Measurements from ENCODE around the gene PGBD5. TPM values are rescaled to one million over a fixed set of nuclear protein-coding genes. Genes with fewer than 3 reads are reported as not detected.
A peak's percentile ranks its signal among the peaks of the same experiment; 100 is the strongest.

PGBD5 gene
- total and polyA plus RNA-seq, 2 of the 13 experiments (the other 11 are each of a cell fraction or from before 2014, with no cell fraction given), result 0.04 to 0.13 TPM

DNA sequence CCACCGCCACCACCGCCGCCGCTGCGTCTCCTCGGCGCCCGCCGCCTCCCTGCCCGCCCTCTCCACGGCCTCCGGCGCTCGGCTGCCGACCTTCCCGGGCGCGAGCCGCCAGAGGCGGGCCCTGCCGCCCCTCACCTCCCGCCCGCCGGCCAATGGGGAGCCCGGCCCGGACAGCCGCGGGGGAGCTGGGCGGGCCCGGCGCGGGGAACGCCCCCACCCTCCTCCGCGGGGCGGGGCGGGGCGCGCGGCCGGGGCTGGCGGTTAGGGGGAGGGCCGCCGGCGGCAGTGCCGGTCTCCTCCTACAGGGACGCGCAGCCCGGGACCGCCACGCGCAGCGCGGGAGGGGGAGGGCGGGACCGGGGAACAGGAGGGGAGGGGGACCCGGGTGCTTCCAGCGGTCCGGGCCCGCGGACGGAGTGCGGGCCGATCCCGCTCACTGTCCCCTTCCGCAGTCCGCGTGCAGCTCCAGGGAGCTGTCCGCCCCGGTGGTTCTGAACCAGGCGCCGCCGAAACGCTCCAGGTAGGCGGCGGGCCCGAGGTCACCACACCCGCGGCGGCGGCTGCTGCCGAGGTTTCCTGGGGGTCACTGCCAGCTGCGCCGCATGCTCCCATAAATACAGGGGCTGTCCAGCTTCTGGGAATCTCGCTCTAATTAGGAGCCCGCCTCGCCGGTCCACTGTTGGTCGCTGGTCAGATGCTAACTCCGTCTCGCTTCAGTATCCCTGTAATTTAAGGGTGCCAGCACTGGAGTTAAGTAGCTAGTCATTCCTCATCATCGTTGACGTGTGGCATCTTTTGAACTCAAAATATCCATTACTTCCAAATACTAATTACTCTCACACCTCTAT lies at the start of gene PGBD5 (continued):
- TF ChIP-seq, protein P1, sequence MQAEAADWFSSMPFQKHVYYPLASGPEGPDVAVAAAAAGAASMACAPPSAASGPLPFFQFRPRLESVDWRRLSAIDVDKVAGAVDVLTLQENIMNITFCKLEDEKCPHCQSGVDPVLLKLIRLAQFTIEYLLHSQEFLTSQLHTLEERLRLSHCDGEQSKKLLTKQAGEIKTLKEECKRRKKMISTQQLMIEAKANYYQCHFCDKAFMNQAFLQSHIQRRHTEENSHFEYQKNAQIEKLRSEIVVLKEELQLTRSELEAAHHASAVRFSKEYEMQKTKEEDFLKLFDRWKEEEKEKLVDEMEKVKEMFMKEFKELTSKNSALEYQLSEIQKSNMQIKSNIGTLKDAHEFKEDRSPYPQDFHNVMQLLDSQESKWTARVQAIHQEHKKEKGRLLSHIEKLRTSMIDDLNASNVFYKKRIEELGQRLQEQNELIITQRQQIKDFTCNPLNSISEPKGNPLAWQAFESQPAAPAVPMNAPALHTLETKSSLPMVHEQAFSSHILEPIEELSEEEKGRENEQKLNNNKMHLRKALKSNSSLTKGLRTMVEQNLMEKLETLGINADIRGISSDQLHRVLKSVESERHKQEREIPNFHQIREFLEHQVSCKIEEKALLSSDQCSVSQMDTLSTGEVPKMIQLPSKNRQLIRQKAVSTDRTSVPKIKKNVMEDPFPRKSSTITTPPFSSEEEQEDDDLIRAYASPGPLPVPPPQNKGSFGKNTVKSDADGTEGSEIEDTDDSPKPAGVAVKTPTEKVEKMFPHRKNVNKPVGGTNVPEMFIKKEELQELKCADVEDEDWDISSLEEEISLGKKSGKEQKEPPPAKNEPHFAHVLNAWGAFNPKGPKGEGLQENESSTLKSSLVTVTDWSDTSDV (CRISPR knock-in tag; IDR thresholded peaks at IDR 0.05), result peak; percentile 71; the same call in 1 of the 2 replicates
- TF ChIP-seq ZNF430 (CRISPR knock-in tag; IDR thresholded peaks at IDR 0.05) (peak; percentile 89; the same call in 1 of the 2 replicates), STAG1 (CRISPR knock-in tag; IDR thresholded peaks at IDR 0.05) (0 out of 2 replicates have a peak, but pooled peaks have one; percentile 17), ZNF263 (CRISPR knock-in tag; IDR thresholded peaks at IDR 0.05) (peak; percentile 80), AKAP8 (CRISPR knock-in tag; IDR thresholded peaks at IDR 0.05) (no peak), JDP2 (CRISPR knock-in tag; IDR thresholded peaks at IDR 0.05; ENCODE audit: borderline replicate concordance) (peak; percentile 56; the same call in 1 of the 2 replicates), ZBTB7A (CRISPR knock-in tag; IDR thresholded peaks at IDR 0.05) (no peak), ZMAT3 (CRISPR knock-in tag; conservative IDR thresholded peaks at IDR 0.05) (peak; percentile 95), MAFF (IDR thresholded peaks at IDR 0.05; ENCODE audit: low read depth, low read length) (no peak), ZNF138 (CRISPR knock-in tag; IDR thresholded peaks at IDR 0.05; ENCODE audit: low read depth) (peak; percentile 71; the same call in 1 of the 2 replicates)
- TF ChIP-seq, protein P2, sequence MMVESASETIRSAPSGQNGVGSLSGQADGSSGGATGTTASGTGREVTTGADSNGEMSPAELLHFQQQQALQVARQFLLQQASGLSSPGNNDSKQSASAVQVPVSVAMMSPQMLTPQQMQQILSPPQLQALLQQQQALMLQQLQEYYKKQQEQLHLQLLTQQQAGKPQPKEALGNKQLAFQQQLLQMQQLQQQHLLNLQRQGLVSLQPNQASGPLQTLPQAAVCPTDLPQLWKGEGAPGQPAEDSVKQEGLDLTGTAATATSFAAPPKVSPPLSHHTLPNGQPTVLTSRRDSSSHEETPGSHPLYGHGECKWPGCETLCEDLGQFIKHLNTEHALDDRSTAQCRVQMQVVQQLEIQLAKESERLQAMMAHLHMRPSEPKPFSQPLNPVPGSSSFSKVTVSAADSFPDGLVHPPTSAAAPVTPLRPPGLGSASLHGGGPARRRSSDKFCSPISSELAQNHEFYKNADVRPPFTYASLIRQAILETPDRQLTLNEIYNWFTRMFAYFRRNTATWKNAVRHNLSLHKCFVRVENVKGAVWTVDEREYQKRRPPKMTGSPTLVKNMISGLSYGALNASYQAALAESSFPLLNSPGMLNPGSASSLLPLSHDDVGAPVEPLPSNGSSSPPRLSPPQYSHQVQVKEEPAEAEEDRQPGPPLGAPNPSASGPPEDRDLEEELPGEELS (CRISPR knock-in tag; IDR thresholded peaks at IDR 0.05), result 0 out of 2 replicates have a peak, but pooled peaks have one; percentile 37
- TF ChIP-seq, protein P3, sequence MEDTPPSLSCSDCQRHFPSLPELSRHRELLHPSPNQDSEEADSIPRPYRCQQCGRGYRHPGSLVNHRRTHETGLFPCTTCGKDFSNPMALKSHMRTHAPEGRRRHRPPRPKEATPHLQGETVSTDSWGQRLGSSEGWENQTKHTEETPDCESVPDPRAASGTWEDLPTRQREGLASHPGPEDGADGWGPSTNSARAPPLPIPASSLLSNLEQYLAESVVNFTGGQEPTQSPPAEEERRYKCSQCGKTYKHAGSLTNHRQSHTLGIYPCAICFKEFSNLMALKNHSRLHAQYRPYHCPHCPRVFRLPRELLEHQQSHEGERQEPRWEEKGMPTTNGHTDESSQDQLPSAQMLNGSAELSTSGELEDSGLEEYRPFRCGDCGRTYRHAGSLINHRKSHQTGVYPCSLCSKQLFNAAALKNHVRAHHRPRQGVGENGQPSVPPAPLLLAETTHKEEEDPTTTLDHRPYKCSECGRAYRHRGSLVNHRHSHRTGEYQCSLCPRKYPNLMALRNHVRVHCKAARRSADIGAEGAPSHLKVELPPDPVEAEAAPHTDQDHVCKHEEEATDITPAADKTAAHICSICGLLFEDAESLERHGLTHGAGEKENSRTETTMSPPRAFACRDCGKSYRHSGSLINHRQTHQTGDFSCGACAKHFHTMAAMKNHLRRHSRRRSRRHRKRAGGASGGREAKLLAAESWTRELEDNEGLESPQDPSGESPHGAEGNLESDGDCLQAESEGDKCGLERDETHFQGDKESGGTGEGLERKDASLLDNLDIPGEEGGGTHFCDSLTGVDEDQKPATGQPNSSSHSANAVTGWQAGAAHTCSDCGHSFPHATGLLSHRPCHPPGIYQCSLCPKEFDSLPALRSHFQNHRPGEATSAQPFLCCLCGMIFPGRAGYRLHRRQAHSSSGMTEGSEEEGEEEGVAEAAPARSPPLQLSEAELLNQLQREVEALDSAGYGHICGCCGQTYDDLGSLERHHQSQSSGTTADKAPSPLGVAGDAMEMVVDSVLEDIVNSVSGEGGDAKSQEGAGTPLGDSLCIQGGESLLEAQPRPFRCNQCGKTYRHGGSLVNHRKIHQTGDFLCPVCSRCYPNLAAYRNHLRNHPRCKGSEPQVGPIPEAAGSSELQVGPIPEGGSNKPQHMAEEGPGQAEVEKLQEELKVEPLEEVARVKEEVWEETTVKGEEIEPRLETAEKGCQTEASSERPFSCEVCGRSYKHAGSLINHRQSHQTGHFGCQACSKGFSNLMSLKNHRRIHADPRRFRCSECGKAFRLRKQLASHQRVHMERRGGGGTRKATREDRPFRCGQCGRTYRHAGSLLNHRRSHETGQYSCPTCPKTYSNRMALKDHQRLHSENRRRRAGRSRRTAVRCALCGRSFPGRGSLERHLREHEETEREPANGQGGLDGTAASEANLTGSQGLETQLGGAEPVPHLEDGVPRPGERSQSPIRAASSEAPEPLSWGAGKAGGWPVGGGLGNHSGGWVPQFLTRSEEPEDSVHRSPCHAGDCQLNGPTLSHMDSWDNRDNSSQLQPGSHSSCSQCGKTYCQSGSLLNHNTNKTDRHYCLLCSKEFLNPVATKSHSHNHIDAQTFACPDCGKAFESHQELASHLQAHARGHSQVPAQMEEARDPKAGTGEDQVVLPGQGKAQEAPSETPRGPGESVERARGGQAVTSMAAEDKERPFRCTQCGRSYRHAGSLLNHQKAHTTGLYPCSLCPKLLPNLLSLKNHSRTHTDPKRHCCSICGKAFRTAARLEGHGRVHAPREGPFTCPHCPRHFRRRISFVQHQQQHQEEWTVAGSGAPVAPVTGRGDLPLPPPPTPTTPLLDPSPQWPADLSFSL (CRISPR knock-in tag; IDR thresholded peaks at IDR 0.05), result no peak
- TF ChIP-seq, protein P4, sequence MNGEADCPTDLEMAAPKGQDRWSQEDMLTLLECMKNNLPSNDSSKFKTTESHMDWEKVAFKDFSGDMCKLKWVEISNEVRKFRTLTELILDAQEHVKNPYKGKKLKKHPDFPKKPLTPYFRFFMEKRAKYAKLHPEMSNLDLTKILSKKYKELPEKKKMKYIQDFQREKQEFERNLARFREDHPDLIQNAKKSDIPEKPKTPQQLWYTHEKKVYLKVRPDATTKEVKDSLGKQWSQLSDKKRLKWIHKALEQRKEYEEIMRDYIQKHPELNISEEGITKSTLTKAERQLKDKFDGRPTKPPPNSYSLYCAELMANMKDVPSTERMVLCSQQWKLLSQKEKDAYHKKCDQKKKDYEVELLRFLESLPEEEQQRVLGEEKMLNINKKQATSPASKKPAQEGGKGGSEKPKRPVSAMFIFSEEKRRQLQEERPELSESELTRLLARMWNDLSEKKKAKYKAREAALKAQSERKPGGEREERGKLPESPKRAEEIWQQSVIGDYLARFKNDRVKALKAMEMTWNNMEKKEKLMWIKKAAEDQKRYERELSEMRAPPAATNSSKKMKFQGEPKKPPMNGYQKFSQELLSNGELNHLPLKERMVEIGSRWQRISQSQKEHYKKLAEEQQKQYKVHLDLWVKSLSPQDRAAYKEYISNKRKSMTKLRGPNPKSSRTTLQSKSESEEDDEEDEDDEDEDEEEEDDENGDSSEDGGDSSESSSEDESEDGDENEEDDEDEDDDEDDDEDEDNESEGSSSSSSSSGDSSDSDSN (CRISPR knock-in tag; IDR thresholded peaks at IDR 0.05), result peak; percentile 74
